RWPE1 (cell line): ENCODE results near the gene SMARCAL1.

Experiments
- CTCF ChIA-PET: fragments of 350-600 bp; sonication (Branson Sonifier 250); formaldehyde crosslinking; extraction: SDS; loops from one replicate; lab custom pipeline; 2021; lab: Yijun Ruan, JAX
- POLR2A ChIA-PET: fragments of 400-600 bp; formaldehyde crosslinking; extraction: SDS; loops from one replicate; lab custom pipeline; 2020; ENCODE audit warnings: antibody characterized with exemption; ENCODE audit not compliant: low non-redundant PET; lab: Yijun Ruan, JAX
- DNase-seq: peaks from one replicate; pipeline ENCODE4 v3.0.0; 2012; ENCODE audit warnings: low spot score
- H3K27ac ChIP-seq: fragments of 450-650 bp; 2 replicates; pipeline ENCODE4 v1.5.1; 2017
- TF ChIP-seq, protein P1 (sequence below): fragments of 450-650 bp; conservative IDR thresholded peaks from 2 replicates; pipeline ENCODE4 v1.5.1; 2017; ENCODE audit warnings: low read depth, mild to moderate bottlenecking

The SMARCAL1 gene

DNA sequence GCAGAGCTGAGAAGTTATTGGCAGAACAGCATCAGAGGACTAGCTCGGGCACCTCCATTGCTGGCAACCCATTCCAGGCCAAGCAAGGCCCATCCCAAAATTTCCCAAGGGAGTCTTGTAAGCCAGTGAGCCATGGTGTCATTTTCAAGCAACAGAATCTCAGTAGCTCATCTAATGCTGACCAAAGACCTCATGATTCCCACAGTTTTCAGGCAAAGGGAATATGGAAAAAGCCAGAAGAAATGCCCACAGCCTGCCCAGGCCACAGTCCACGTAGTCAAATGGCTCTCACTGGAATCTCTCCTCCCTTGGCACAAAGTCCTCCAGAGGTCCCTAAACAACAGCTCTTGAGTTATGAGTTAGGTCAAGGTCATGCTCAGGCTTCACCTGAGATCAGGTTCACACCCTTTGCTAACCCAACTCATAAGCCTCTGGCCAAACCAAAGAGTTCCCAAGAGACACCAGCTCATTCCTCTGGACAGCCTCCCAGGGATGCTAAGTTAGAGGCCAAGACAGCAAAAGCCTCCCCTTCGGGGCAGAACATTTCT is 2.6 kb downstream of the SMARCAL1 start:
- H3K27ac ChIP-seq = no peak overlapping the region
- ChIA-PET CTCF (interaction anchor here (0.5 kb wide), 1 partner anchor 147 kb away, joined by 7 read pairs; no protein-coding TSS in a partner anchor), POLR2A (no interaction called here)
- no peak for DNase-seq
- TF ChIP-seq, protein P1, sequence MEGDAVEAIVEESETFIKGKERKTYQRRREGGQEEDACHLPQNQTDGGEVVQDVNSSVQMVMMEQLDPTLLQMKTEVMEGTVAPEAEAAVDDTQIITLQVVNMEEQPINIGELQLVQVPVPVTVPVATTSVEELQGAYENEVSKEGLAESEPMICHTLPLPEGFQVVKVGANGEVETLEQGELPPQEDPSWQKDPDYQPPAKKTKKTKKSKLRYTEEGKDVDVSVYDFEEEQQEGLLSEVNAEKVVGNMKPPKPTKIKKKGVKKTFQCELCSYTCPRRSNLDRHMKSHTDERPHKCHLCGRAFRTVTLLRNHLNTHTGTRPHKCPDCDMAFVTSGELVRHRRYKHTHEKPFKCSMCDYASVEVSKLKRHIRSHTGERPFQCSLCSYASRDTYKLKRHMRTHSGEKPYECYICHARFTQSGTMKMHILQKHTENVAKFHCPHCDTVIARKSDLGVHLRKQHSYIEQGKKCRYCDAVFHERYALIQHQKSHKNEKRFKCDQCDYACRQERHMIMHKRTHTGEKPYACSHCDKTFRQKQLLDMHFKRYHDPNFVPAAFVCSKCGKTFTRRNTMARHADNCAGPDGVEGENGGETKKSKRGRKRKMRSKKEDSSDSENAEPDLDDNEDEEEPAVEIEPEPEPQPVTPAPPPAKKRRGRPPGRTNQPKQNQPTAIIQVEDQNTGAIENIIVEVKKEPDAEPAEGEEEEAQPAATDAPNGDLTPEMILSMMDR = no peak

DNA sequence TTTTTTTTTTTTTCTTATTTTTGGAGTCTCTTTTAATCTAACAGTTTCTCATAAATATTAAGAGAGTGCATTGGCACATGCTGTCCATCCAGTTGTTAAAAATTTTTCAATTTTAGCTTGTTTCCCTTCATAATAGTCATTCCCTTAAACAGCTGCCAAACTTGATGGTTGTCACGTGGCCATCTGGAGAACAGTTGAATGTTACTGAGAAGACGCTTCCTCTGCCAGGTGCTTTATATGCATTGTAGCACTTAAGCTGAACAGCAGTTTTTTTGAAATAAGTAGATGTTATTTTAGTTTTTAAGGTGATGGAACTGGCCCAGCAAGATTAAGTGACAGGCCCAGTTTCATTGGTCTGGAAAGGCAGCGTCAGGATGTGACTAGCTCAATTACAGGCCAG is 3.3 kb downstream of the SMARCAL1 start:
- POLR2A ChIA-PET = no interaction called here
- no peak overlapping the region for H3K27ac ChIP-seq
- no peak for DNase-seq
- CTCF ChIA-PET = interaction anchor here (1.0 kb wide), 1 partner anchor 11 kb away, joined by 3 read pairs; no protein-coding TSS in a partner anchor
- TF ChIP-seq, protein P1 = no peak

DNA sequence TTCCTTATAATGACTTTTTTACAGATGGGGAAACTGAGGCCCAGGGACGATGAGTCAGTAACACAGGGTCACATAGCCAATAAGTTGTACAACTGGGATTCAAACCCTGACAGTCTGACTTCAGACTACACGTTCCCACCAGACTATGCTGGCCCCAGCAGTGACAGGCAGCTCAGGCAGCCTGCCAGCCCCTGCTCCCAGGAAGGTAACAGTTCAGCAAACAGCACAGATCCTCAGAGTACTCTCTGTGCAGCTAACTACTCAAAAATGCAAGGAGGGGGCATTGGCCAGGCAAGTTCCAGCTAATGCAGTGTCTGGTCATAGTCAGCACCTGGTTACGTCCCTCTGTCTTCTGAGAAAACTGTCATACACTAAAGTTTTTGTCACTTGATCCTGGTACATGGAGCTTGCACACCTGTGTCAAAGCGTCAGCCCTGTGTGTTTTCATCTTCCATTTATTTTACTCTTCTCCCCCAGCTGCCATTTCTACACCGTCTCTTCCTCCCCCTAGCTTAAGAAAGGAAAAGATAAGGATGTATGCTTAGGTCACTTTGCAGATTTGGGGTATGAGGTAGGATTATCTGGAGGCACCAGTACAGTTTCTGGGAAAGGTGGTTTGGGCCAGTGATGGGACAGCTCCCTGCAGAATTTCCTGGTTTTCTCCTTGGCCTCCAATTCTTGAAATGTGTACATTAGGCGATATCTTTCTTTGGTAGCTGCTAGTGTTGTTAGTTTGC is 4.5 kb downstream of the SMARCAL1 start:
- POLR2A ChIA-PET = no interaction called here

DNA sequence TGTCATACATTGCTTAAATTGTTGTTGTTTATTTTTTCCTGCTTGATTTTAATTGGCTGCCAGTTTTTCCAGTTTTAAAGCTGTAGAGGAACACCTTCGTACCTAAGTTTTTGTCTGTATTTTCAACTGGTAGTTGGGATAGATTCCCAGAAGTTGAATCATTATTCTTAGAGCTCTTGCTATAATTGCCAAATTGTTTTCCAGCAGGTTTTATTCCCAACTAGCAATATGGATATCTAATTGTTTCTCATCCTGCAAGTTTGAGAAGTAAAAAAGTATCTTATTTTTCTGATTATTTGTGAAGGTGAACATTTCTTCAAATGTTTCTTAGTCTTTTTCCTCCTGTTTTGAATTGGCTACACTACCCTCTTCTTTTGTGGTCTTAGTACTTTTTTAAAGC is 6.7 kb downstream of the SMARCAL1 start:
- ChIA-PET POLR2A (no interaction called here), CTCF (interaction anchor here (0.8 kb wide), 2 partner anchors 46 to 180 kb away, joined by 3 to 4 read pairs; no protein-coding TSS in a partner anchor)
- TF ChIP-seq, protein P1 = no peak
- H3K27ac ChIP-seq = no peak overlapping the region
- DNase-seq = no peak

More for the DNA sequence above, 4.5 kb downstream of the SMARCAL1 start:
- TF ChIP-seq, protein P1 = no peak
- CTCF ChIA-PET = interaction anchor here (1.0 to 1.2 kb wide), 2 partner anchors 9 to 12 kb away, joined by 3 read pairs; no protein-coding TSS in a partner anchor
- no peak for DNase-seq
- H3K27ac ChIP-seq = no peak overlapping the region

DNA sequence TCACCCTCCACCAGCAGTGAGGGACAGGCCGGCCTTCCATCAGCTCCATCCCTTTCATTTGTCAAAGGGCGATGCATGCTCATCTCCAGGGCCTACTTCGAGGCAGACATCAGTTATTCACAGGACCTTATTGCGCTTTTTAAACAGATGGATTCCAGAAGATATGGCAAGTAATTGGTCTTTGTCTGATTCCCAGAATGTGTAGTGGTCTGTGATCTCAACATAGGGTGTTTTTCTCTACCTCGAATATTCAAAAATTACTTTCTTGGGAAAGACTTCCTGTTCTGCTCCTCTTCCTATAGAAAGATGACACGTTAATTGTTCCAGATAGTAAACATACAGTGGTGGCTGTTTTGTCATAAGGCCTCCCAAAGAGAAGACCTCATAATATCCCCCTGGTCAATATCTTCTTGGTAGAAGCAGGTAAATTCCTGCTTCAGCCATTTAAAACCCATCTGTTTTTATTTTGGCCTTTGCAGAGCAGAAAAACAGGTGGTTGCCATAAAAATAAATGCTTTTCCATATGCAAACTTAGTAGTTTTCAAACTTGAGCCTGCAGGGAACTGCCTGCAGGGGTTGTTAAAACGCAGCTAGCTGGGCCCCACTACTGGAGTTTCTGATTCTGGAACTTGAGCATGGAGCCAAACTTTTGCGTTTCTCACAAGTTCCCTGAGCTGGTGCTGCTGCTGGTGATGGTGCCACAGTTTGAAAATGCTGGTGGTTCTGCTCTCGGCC is 8.2 kb downstream of the SMARCAL1 start:
- CTCF ChIA-PET = no interaction called here
- POLR2A ChIA-PET = no interaction called here
- TF ChIP-seq, protein P1 = no peak
- H3K27ac ChIP-seq = no peak overlapping the region
- DNase-seq = no peak

DNA sequence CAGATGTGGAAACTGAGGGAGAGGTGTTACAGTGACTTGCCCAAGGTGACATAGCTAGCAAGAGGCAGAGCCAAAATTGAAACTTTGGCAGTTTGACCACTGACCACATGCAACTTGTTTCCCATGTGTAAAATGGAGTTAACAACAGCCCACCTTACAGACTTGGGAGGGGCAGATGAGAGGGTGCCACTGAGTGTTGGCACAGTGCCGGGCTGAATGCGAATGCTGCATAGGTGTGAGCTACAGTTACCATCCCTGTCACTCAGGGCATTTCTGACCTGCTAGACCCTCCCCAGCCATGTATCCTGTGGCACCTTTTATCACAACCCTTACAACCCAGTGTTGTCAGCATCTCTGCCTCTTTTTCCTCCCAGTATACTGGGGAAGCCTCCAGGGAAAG is 10.8 kb downstream of the SMARCAL1 start:
- no peak for DNase-seq
- no peak overlapping the region for H3K27ac ChIP-seq
- CTCF ChIA-PET = no interaction called here
- TF ChIP-seq, protein P1 = no peak
- POLR2A ChIA-PET = no interaction called here
